GM23338 (cell line): ENCODE measurements around the gene HCN1. TPM values are rescaled to one million over a fixed set of nuclear protein-coding genes. Genes with fewer than 3 reads are reported as not detected.

Source experiments
- ATAC-seq: fragments of 200-7000 bp; cut with Tn5 transposase; 3 replicates; pipeline ENCODE4 v1.9.1; 2020
- DNase-seq: peaks from one replicate; pipeline ENCODE4 v3.0.0-alpha.2; 2015; ENCODE audit warnings: low spot score
- H2AFZ ChIP-seq: fragments of 200-600 bp; sonication (generic); 2 replicates; pipeline ENCODE4 v1.8.0; 2016; ENCODE audit warnings: antibody characterized with exemption, mild to moderate bottlenecking, moderate library complexity
- H3F3A ChIP-seq: fragments of 200-600 bp; sonication (generic); replicated peaks from 2 replicates; pipeline ENCODE4 v1.8.0; 2017; ENCODE audit warnings: antibody characterized with exemption, mixed run types, low read depth
- H3K27ac ChIP-seq: fragments of 200-600 bp; sonication (generic); 2 replicates; pipeline ENCODE4 v1.6.1; 2016; ENCODE audit warnings: low read depth
- H3K27me3 ChIP-seq: fragments of 200-600 bp; sonication (generic); 2 replicates; pipeline ENCODE4 v1.8.0; 2016; ENCODE audit warnings: mild to moderate bottlenecking, mixed run types, moderate library complexity; ENCODE audit not compliant: insufficient read depth
- H3K36me3 ChIP-seq: fragments of 200-600 bp; sonication (generic); 2 replicates; pipeline ENCODE4 v1.8.0; 2016; ENCODE audit warnings: mild to moderate bottlenecking; ENCODE audit not compliant: insufficient read depth
- H3K4me1 ChIP-seq: fragments of 200-600 bp; sonication (generic); 2 replicates; pipeline ENCODE4 v1.8.0; 2016; ENCODE audit warnings: mild to moderate bottlenecking, moderate library complexity; ENCODE audit not compliant: insufficient read depth
- H3K4me2 ChIP-seq: fragments of 200-600 bp; sonication (generic); 2 replicates; pipeline ENCODE4 v1.7.1; 2017; ENCODE audit warnings: mixed run types
- H3K4me3 ChIP-seq: fragments of 200-600 bp; sonication (generic); 2 replicates; pipeline ENCODE4 v1.6.1; 2016; ENCODE audit warnings: mixed run types
- H3K79me2 ChIP-seq: fragments of 200-600 bp; sonication (generic); replicated peaks from 2 replicates; pipeline ENCODE4 v1.8.0; 2017; ENCODE audit warnings: mild to moderate bottlenecking; ENCODE audit not compliant: insufficient read depth
- H3K9me2 ChIP-seq: fragments of 200-600 bp; sonication (generic); 2 replicates; pipeline ENCODE4 v1.8.0; 2017; ENCODE audit not compliant: insufficient read depth
- H4K20me1 ChIP-seq: fragments of 200-600 bp; sonication (generic); replicated peaks from 2 replicates; pipeline ENCODE4 v1.8.0; 2017; ENCODE audit warnings: mild to moderate bottlenecking; ENCODE audit not compliant: insufficient read depth
- H3K27ac Mint-ChIP-seq: 2 replicates; pipeline ENCODE4 v1.8.0; 2020; ENCODE audit warnings: inconsistent platforms, mild to moderate bottlenecking, moderate library complexity, mixed read lengths
- H3K27me3 Mint-ChIP-seq: 3 replicates; pipeline ENCODE4 v1.8.0; 2022; ENCODE audit warnings: low read depth, mild to moderate bottlenecking, moderate library complexity, mixed read lengths, inconsistent platforms; ENCODE audit not compliant: insufficient read depth, poor library complexity
- H3K36me3 Mint-ChIP-seq: 3 replicates; pipeline ENCODE4 v1.8.0; 2021; ENCODE audit warnings: low read depth, mild to moderate bottlenecking, inconsistent platforms, moderate library complexity, mixed read lengths
- H3K4me1 Mint-ChIP-seq: 3 replicates; pipeline ENCODE4 v1.8.0; 2020; ENCODE audit warnings: mild to moderate bottlenecking, inconsistent platforms, mixed read lengths
- H3K4me3 Mint-ChIP-seq: 3 replicates; pipeline ENCODE4 v1.8.0; 2021; ENCODE audit warnings: moderate library complexity, mild to moderate bottlenecking, inconsistent platforms, mixed read lengths
- H3K9me3 Mint-ChIP-seq: 3 replicates; pipeline ENCODE4 v1.8.0; 2020; ENCODE audit warnings: moderate library complexity, mild to moderate bottlenecking, inconsistent platforms, mixed read lengths
- CREB1 ChIP-seq: fragments of 250-450 bp; sonication (Bioruptor Pico); IDR thresholded peaks from 2 replicates; pipeline ENCODE4 v1.5.0; 2020; ENCODE audit warnings: low read depth, mild to moderate bottlenecking, moderate library complexity
- ETS1 ChIP-seq: IDR thresholded peaks from 2 replicates; pipeline ENCODE4 v1.6.1; 2016; ENCODE audit warnings: antibody characterized with exemption
- EZH2 ChIP-seq: fragments of 200-600 bp; sonication (generic); IDR thresholded peaks from one replicate; pipeline ENCODE4 v1.8.0; 2017; ENCODE audit warnings: antibody characterized with exemption, mild to moderate bottlenecking, low read depth; ENCODE audit not compliant: unreplicated experiment
- JUNB ChIP-seq: IDR thresholded peaks from one replicate; pipeline ENCODE4 v1.6.1; 2016; ENCODE audit warnings: antibody characterized with exemption; ENCODE audit not compliant: unreplicated experiment
- NANOG ChIP-seq: IDR thresholded peaks from 2 replicates; pipeline ENCODE4 v1.6.1; 2016; ENCODE audit warnings: antibody characterized with exemption, borderline replicate concordance
- STAT1 ChIP-seq: IDR thresholded peaks from one replicate; pipeline ENCODE4 v1.6.1; 2016; ENCODE audit warnings: antibody characterized with exemption; ENCODE audit not compliant: unreplicated experiment
- polyA plus RNA-seq: library from polyadenylated mRNA; unstranded; fragments of >200 nt; fragmentation: Nextera tagmentation; extraction: Ambion mirVana; gene quantifications from 2 replicates; pipeline ENCODE4 v1.2.1, GENCODE V29; 2016
- total RNA-seq: library from RNA; depleted of rRNA; stranded (reverse); fragments of >200 nt; shearing (Covaris generic); gene quantifications from 2 replicates; pipeline ENCODE4 v1.2.3, GENCODE V29; 2014
- TF ChIP-seq, protein P1 (sequence below), 2 experiments: fragments of 200-600 bp in 1 of 2; sonication (generic) in 1 of 2; conservative IDR thresholded peaks; 2 replicates each; pipeline versions ENCODE4 v1.5.1 to v1.6.1; 2016 to 2017; ENCODE audit warnings: antibody characterized with exemption in 2 of 2, low read depth in 2 of 2, mild to moderate bottlenecking in 2 of 2, moderate library complexity in 1 of 2
- TF ChIP-seq, protein P2 (sequence below): IDR thresholded peaks from one replicate; pipeline ENCODE4 v1.6.1; 2018; ENCODE audit warnings: antibody characterized with exemption; ENCODE audit not compliant: unreplicated experiment

Gene HCN1
- total and polyA plus RNA-seq, 2 experiments from 2014 or later = 2.8 to 6.9 TPM

GRCh38 chr5:45604092-45604491 lies 92.1 kb downstream of the HCN1 start (continued):
- TF ChIP-seq EZH2 = no peak
- TF ChIP-seq JUNB = no peak

DNA sequence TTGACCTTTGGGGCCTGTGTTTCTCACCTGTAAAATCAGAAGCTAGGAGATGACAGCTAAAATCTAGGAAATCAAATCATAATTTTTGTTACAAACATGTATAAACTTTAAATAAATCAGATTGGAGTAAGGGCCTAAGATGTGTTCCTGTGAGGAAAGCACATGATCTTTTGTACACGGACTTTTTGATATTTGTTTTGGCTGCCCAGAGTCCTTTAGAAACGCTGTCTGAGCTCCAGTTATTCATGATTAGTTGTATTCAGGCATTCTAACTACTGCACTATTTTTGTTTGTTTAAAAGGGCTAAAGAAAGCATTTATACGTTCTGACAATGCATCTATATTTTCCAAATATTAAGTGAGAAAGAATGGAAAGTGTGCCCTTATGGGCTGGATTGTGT lies 94.8 kb downstream of the HCN1 start:
- DNase-seq = no peak
- no peaks in the 10 kb centered on the region for H3K4me1 ChIP-seq

More for the DNA sequence above, 94.8 kb downstream of the HCN1 start:
- Histone ChIP-seq H3K27me3 (no peaks in the 10 kb centered on the region), H2AFZ (no peak overlapping the region), H3K27ac (no peak overlapping the region), H3K9me2 (no peaks in the 10 kb centered on the region), H4K20me1 (no peaks in the 10 kb centered on the region), H3F3A (no peaks in the 10 kb centered on the region), H3K4me2 (no peak overlapping the region), H3K36me3 (no peaks in the 10 kb centered on the region), H3K79me2 (no peaks in the 10 kb centered on the region), H3K4me3 (no peak overlapping the region)
- ATAC-seq = no peak
- Mint-ChIP-seq H3K4me1 (peaks cover 4% of the 10 kb centered on the region; the same call in 2 of the 3 replicates), H3K36me3 (peaks cover 7% of the 10 kb centered on the region; the same call in 1 of the 3 replicates), H3K9me3 (peaks cover 11% of the 10 kb centered on the region; the same call in 1 of the 3 replicates), H3K4me3 (no peak overlapping the region), H3K27ac (no peak overlapping the region), H3K27me3 (no peaks in the 10 kb centered on the region)
- TF ChIP-seq CREB1 (no peak), NANOG (no peak), STAT1 (no peak), JUNB (no peak), ETS1 (no peak)
- TF ChIP-seq, protein P1, sequence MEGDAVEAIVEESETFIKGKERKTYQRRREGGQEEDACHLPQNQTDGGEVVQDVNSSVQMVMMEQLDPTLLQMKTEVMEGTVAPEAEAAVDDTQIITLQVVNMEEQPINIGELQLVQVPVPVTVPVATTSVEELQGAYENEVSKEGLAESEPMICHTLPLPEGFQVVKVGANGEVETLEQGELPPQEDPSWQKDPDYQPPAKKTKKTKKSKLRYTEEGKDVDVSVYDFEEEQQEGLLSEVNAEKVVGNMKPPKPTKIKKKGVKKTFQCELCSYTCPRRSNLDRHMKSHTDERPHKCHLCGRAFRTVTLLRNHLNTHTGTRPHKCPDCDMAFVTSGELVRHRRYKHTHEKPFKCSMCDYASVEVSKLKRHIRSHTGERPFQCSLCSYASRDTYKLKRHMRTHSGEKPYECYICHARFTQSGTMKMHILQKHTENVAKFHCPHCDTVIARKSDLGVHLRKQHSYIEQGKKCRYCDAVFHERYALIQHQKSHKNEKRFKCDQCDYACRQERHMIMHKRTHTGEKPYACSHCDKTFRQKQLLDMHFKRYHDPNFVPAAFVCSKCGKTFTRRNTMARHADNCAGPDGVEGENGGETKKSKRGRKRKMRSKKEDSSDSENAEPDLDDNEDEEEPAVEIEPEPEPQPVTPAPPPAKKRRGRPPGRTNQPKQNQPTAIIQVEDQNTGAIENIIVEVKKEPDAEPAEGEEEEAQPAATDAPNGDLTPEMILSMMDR (conservative IDR thresholded peaks at IDR 0.05; ENCODE audit: low read depth in 2 of 2) = no peak
- TF ChIP-seq, protein P2, sequence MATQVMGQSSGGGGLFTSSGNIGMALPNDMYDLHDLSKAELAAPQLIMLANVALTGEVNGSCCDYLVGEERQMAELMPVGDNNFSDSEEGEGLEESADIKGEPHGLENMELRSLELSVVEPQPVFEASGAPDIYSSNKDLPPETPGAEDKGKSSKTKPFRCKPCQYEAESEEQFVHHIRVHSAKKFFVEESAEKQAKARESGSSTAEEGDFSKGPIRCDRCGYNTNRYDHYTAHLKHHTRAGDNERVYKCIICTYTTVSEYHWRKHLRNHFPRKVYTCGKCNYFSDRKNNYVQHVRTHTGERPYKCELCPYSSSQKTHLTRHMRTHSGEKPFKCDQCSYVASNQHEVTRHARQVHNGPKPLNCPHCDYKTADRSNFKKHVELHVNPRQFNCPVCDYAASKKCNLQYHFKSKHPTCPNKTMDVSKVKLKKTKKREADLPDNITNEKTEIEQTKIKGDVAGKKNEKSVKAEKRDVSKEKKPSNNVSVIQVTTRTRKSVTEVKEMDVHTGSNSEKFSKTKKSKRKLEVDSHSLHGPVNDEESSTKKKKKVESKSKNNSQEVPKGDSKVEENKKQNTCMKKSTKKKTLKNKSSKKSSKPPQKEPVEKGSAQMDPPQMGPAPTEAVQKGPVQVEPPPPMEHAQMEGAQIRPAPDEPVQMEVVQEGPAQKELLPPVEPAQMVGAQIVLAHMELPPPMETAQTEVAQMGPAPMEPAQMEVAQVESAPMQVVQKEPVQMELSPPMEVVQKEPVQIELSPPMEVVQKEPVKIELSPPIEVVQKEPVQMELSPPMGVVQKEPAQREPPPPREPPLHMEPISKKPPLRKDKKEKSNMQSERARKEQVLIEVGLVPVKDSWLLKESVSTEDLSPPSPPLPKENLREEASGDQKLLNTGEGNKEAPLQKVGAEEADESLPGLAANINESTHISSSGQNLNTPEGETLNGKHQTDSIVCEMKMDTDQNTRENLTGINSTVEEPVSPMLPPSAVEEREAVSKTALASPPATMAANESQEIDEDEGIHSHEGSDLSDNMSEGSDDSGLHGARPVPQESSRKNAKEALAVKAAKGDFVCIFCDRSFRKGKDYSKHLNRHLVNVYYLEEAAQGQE = no peak
